Type B pancreatic cell (in vitro differentiated cells): ENCODE results near the gene ITPKB. TPM values are rescaled to one million over a fixed set of nuclear protein-coding genes. Genes with fewer than 3 reads are reported as not detected.

Experiments
- DNase-seq: peaks from one replicate; pipeline ENCODE4 v3.0.0; 2021; ENCODE audit warnings: mixed read lengths; ENCODE audit not compliant: unreplicated experiment; ENCODE audit errors: extremely low spot score
- H3K27ac Mint-ChIP-seq: 2 replicates; pipeline ENCODE4 v1.8.0; 2021; ENCODE audit warnings: mild to moderate bottlenecking, mixed read lengths
- H3K27me3 Mint-ChIP-seq: 2 replicates; pipeline ENCODE4 v1.8.0; 2021; ENCODE audit warnings: mixed read lengths
- H3K36me3 Mint-ChIP-seq: 2 replicates; pipeline ENCODE4 v1.8.0; 2021; ENCODE audit warnings: mixed read lengths
- H3K4me1 Mint-ChIP-seq: one replicate; pipeline ENCODE4 v1.8.0; 2021; ENCODE audit warnings: mixed read lengths; ENCODE audit not compliant: unreplicated experiment
- H3K4me3 Mint-ChIP-seq: 2 replicates; pipeline ENCODE4 v1.8.0; 2021; ENCODE audit warnings: mild to moderate bottlenecking, mixed read lengths
- H3K9me3 Mint-ChIP-seq: 2 replicates; pipeline ENCODE4 v1.8.0; 2021; ENCODE audit warnings: mixed read lengths
- total RNA-seq: library from RNA; stranded (reverse); gene quantifications from 2 replicates; pipeline ENCODE4 v1.2.1, GENCODE V29; 2021; ENCODE audit warnings: low replicate concordance
- TF ChIP-seq, protein P1 (sequence below): fragments of 200-600 bp; sonication (generic); conservative IDR thresholded peaks from 2 replicates; pipeline ENCODE4 v1.5.0; 2021; ENCODE audit warnings: antibody characterized with exemption, mild to moderate bottlenecking

ITPKB gene
- total RNA-seq, 1 donor from 2014 or later, result 31.4 TPM

- DNase-seq, result no peak
- Mint-ChIP-seq H3K36me3 (no peaks in the 10 kb centered on the region), H3K4me3 (no peak overlapping the region), H3K9me3 (peaks cover 6% of the 10 kb centered on the region), H3K4me1 (peaks cover 26% of the 10 kb centered on the region), H3K27ac (no peak overlapping the region), H3K27me3 (peaks cover 12% of the 10 kb centered on the region)
- TF ChIP-seq, protein P1, sequence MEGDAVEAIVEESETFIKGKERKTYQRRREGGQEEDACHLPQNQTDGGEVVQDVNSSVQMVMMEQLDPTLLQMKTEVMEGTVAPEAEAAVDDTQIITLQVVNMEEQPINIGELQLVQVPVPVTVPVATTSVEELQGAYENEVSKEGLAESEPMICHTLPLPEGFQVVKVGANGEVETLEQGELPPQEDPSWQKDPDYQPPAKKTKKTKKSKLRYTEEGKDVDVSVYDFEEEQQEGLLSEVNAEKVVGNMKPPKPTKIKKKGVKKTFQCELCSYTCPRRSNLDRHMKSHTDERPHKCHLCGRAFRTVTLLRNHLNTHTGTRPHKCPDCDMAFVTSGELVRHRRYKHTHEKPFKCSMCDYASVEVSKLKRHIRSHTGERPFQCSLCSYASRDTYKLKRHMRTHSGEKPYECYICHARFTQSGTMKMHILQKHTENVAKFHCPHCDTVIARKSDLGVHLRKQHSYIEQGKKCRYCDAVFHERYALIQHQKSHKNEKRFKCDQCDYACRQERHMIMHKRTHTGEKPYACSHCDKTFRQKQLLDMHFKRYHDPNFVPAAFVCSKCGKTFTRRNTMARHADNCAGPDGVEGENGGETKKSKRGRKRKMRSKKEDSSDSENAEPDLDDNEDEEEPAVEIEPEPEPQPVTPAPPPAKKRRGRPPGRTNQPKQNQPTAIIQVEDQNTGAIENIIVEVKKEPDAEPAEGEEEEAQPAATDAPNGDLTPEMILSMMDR, result no peak
Measured at GRCh38 chr1:226598455-226598849, 140.6 kb downstream of the ITPKB start.

GRCh38 chr1:226597616-226598454, 141.2 kb downstream of the ITPKB start:
- no peak overlapping the region for H3K4me3 Mint-ChIP-seq
- peaks cover 12% of the 10 kb centered on the region for H3K27me3 Mint-ChIP-seq
- TF ChIP-seq, protein P1, result no peak
- H3K36me3 Mint-ChIP-seq, result no peaks in the 10 kb centered on the region
- no peak overlapping the region for H3K27ac Mint-ChIP-seq
- H3K9me3 Mint-ChIP-seq, result peaks cover 6% of the 10 kb centered on the region
- peaks cover 19% of the 10 kb centered on the region for H3K4me1 Mint-ChIP-seq
- DNase-seq, result no peak

GRCh38 chr1:226596531-226597165, 142.4 kb downstream of the ITPKB start:
- no peak overlapping the region for H3K27ac Mint-ChIP-seq
- peaks cover 16% of the 10 kb centered on the region for H3K4me1 Mint-ChIP-seq
- no peak overlapping the region for H3K4me3 Mint-ChIP-seq
- H3K9me3 Mint-ChIP-seq, result peaks cover 6% of the 10 kb centered on the region
- no peaks in the 10 kb centered on the region for H3K36me3 Mint-ChIP-seq
- TF ChIP-seq, protein P1, result no peak
- H3K27me3 Mint-ChIP-seq, result peaks cover 12% of the 10 kb centered on the region
- no peak for DNase-seq

GRCh38 chr1:226593541-226593940, 145.5 kb downstream of the ITPKB start:
- TF ChIP-seq, protein P1, result no peak
- H3K9me3 Mint-ChIP-seq, result peaks cover 6% of the 10 kb centered on the region
- no peak for DNase-seq
- peaks cover 9% of the 10 kb centered on the region for H3K27me3 Mint-ChIP-seq
- no peak overlapping the region for H3K27ac Mint-ChIP-seq
- H3K36me3 Mint-ChIP-seq, result no peaks in the 10 kb centered on the region
- no peak overlapping the region for H3K4me3 Mint-ChIP-seq
- H3K4me1 Mint-ChIP-seq, result peaks cover 7% of the 10 kb centered on the region

- peaks cover 4% of the 10 kb centered on the region for H3K9me3 Mint-ChIP-seq
- H3K27ac Mint-ChIP-seq, result no peak overlapping the region
- peaks cover 4% of the 10 kb centered on the region for H3K4me1 Mint-ChIP-seq
- H3K36me3 Mint-ChIP-seq, result no peaks in the 10 kb centered on the region
- TF ChIP-seq, protein P1, result no peak
- no peak for DNase-seq
- H3K4me3 Mint-ChIP-seq, result no peak overlapping the region
- H3K27me3 Mint-ChIP-seq, result peaks cover 6% of the 10 kb centered on the region
Measured at GRCh38 chr1:226590614-226591013, 148.5 kb downstream of the ITPKB start.
